Lung (tissue), 12 donors: ENCODE results near the gene COL25A1. TPM values are rescaled to one million over a fixed set of nuclear protein-coding genes. Genes with fewer than 3 reads are reported as not detected.
"Not testable (repeated sequence)": the region's sequence is repeated elsewhere in the genome, so short reads cannot be mapped to it uniquely, and the experiment has no call there.

Experiments
- ATAC-seq: fragments of 200-7000 bp; cut with Tn5 transposase; one replicate; pipeline ENCODE4 v1.9.1; 2020; ENCODE audit warnings: moderate number of reproducible peaks; ENCODE audit not compliant: insufficient read depth, low FRiP score
- DNase-seq, 3 donors: peaks; one replicate each; pipeline ENCODE4 v3.0.0-alpha.2; 2013 to 2017
- H3K27ac ChIP-seq, 2 donors: one replicate each; pipeline ENCODE4 v1.5.1; 2013; ENCODE audit warnings: mild to moderate bottlenecking in 2 of 2, moderate library complexity in 2 of 2, control low read depth in 1 of 2, inconsistent platforms in 1 of 2, low read depth in 1 of 2, low read length in 1 of 2
- H3K27me3 ChIP-seq, 3 donors: one replicate each; pipeline ENCODE4 v1.5.1; 2013; ENCODE audit warnings: low read length in 2 of 3; ENCODE audit not compliant: control insufficient read depth in 3 of 3, insufficient read depth in 3 of 3
- H3K36me3 ChIP-seq, 4 donors: one replicate each; pipeline ENCODE4 v1.5.1; 2013; ENCODE audit warnings: low read length in 4 of 4, mild to moderate bottlenecking in 1 of 4, moderate library complexity in 1 of 4; ENCODE audit not compliant: control insufficient read depth in 4 of 4, insufficient read depth in 4 of 4
- H3K4me1 ChIP-seq, 5 donors: one replicate each; pipeline ENCODE4 v1.5.1; 2013; ENCODE audit warnings: low read length in 5 of 5, mild to moderate bottlenecking in 2 of 5, moderate library complexity in 1 of 5; ENCODE audit not compliant: control insufficient read depth in 5 of 5, insufficient read depth in 5 of 5
- H3K4me3 ChIP-seq: one replicate; pipeline ENCODE4 v1.5.1; 2013; ENCODE audit warnings: mild to moderate bottlenecking, control low read depth, moderate library complexity
- H3K9ac ChIP-seq, 2 donors: one replicate each; pipeline ENCODE4 v1.5.1; 2013; ENCODE audit warnings: low read length in 2 of 2, control low read depth in 1 of 2; ENCODE audit not compliant: insufficient read depth in 1 of 2
- H3K9me3 ChIP-seq, 4 donors: one replicate each; pipeline ENCODE4 v1.5.1; 2013; ENCODE audit warnings: low read length in 3 of 4, mild to moderate bottlenecking in 1 of 4, moderate library complexity in 1 of 4; ENCODE audit not compliant: control insufficient read depth in 4 of 4, insufficient read depth in 3 of 4
- CTCF ChIP-seq: IDR thresholded peaks from 2 replicates; pipeline ENCODE4 v1.5.1; 2012; ENCODE audit warnings: mild to moderate bottlenecking; ENCODE audit errors: control extremely low read depth, extremely low read depth
- WGBS, 2 donors: extraction: QIAGEN DNeasy Blood & Tissue Kit; methylation state at CpG; one replicate each; pipeline ENCODE4 v1.1.7; 2013; 5-methylcytosine and 5-hydroxymethylcytosine counted together
- polyA plus RNA-seq, 2 donors: library from polyadenylated mRNA; stranded (reverse); fragments of 200-250 nt; gene quantifications; one replicate each; pipeline ENCODE4 v1.2.1, GENCODE V29; 2013
- total RNA-seq, 2 donors: library from RNA; depleted of rRNA in 1 of 2; stranded (reverse); fragments of >200 nt in 1 of 2; gene quantifications; one replicate each; pipeline ENCODE4 v1.2.1, GENCODE V29; 2014 to 2021
- donor health status: control.
- donor health status: control.
- donor health status: Bipolar disorder and iron deficiency.
- donor health status: healthy.
- donor health status: DM: yes; HTN: yes; CAD: no.

Gene COL25A1
- total and polyA plus RNA-seq, 4 donors = 0.06 to 3.5 (median 1.8) TPM

- no peak for DNase-seq
- Histone ChIP-seq H3K36me3 (no peaks in the 10 kb centered on the region), H3K4me1 (peaks cover 0 to 12% (median 0%) of the 10 kb centered on the region in 5 donors), H3K9ac (no peak overlapping the region), H3K9me3 (no peaks in the 10 kb centered on the region), H3K27ac (no peak overlapping the region), H3K27me3 (no peaks in the 10 kb centered on the region), H3K4me3 (no peak overlapping the region)
- no peak for ATAC-seq
- WGBS, 2 donors = 49 to 58% methylated on average over 2 of the region's 2 CpGs
- TF ChIP-seq CTCF = no peak
These were observed 223.3 kb downstream of the COL25A1 start for GRCh38 chr4:109079201-109079600.

GRCh38 chr4:109078724-109079123 lies 223.7 kb downstream of the COL25A1 start:
- no peaks in the 10 kb centered on the region for H3K27me3 ChIP-seq
- peaks cover 0 to 12% (median 0%) of the 10 kb centered on the region in 5 donors for H3K4me1 ChIP-seq
- no peaks in the 10 kb centered on the region for H3K9me3 ChIP-seq
- DNase-seq (peak in 2 of 3 donors; percentile 34 to 47), ATAC-seq (no peak)
- H3K27ac ChIP-seq = no peak overlapping the region
- no peak overlapping the region for H3K9ac ChIP-seq
- TF ChIP-seq CTCF = no peak
- H3K4me3 ChIP-seq = no peak overlapping the region
- WGBS, 2 donors = 58 to 69% methylated on average over 1 of the region's 1 CpG
- H3K36me3 ChIP-seq = no peaks in the 10 kb centered on the region

- H3K27ac ChIP-seq = no peak overlapping the region
- peaks cover 0 to 12% (median 0%) of the 10 kb centered on the region in 5 donors for H3K4me1 ChIP-seq
- TF ChIP-seq CTCF = no peak
- no peaks in the 10 kb centered on the region for H3K27me3 ChIP-seq
- no peaks in the 10 kb centered on the region for H3K9me3 ChIP-seq
- no peak for DNase-seq
- WGBS, 2 donors = 76 to 84% methylated on average over 3 of the region's 3 CpGs
- H3K9ac ChIP-seq = no peak overlapping the region
- H3K4me3 ChIP-seq = no peak overlapping the region
- H3K36me3 ChIP-seq = no peaks in the 10 kb centered on the region
- ATAC-seq = no peak
These were observed 225.0 kb downstream of the COL25A1 start for GRCh38 chr4:109077505-109077904.

- peaks cover 0 to 12% (median 0%) of the 10 kb centered on the region in 5 donors for H3K4me1 ChIP-seq
- not testable (repeated sequence) for DNase-seq, H3K36me3 ChIP-seq, H3K27ac ChIP-seq, H3K27me3 ChIP-seq, H3K4me3 ChIP-seq, H3K9ac ChIP-seq, H3K9me3 ChIP-seq, ATAC-seq
- WGBS, 2 donors = 96 to 97% methylated on average over 4 of the region's 4 CpGs
These were observed 225.7 kb downstream of the COL25A1 start for GRCh38 chr4:109076709-109077108.
